GM19328 (cell line): ENCODE measurements around the gene HSPA8.

Experiments
- ATAC-seq: cut with Tn5 transposase; IDR thresholded peaks from one replicate; pipeline ENCODE4 v1.9.1; 2021; ENCODE audit warnings: mild to moderate bottlenecking, moderate library complexity; ENCODE audit not compliant: unreplicated experiment

Gene HSPA8

GRCh38 chr11:123051146-123051545 lies 10.8 kb downstream of the HSPA8 start:
- no peak for ATAC-seq

GRCh38 chr11:123047947-123048293 lies 14.0 kb downstream of the HSPA8 start:
- ATAC-seq, result no peak

- no peak for ATAC-seq
These were observed 14.5 kb downstream of the HSPA8 start for GRCh38 chr11:123047266-123047946.

- ATAC-seq, result no peak
These were observed 15.3 kb downstream of the HSPA8 start for GRCh38 chr11:123046473-123047259.

- ATAC-seq, result no peak
These were observed 16.8 kb downstream of the HSPA8 start for GRCh38 chr11:123045101-123045500.

- no peak for ATAC-seq
These were observed 20.8 kb downstream of the HSPA8 start for GRCh38 chr11:123041185-123041584.

GRCh38 chr11:123040111-123040432 lies 21.9 kb downstream of the HSPA8 start:
- ATAC-seq, result no peak

- no peak for ATAC-seq
These were observed 26.1 kb downstream of the HSPA8 start for GRCh38 chr11:123035831-123036230.

- no peak for ATAC-seq
These were observed 27.3 kb downstream of the HSPA8 start for GRCh38 chr11:123034597-123034996.

- no peak for ATAC-seq
These were observed 28.0 kb downstream of the HSPA8 start for GRCh38 chr11:123033895-123034294.

GRCh38 chr11:123030517-123030916 lies 31.4 kb downstream of the HSPA8 start:
- no peak for ATAC-seq

GRCh38 chr11:123020968-123021367 lies 41.0 kb downstream of the HSPA8 start:
- ATAC-seq, result peak; percentile 64

GRCh38 chr11:123018702-123019101 lies 43.2 kb downstream of the HSPA8 start:
- ATAC-seq, result no peak

- no peak for ATAC-seq
These were observed 50.4 kb downstream of the HSPA8 start for GRCh38 chr11:123011510-123011909.
